ENCODE measurements around the gene ANKRD55. TPM values are rescaled to one million over a fixed set of nuclear protein-coding genes. Genes with fewer than 3 reads are reported as not detected.

Gene ANKRD55
- total RNA-seq, 1 donor from 2014 or later: 0.18 TPM

GRCh38 chr5:56185768-56186311 is 47.3 kb downstream of the ANKRD55 start:
- H3K27me3 Mint-ChIP-seq (ENCODE audit: low read depth): no peaks in the 10 kb centered on the region
- DNase-seq (ENCODE audit: low spot score in 2 of 2, unreplicated experiment in 2 of 2): no peak
- H3K4me1 Mint-ChIP-seq: no peaks in the 10 kb centered on the region
- TF ChIP-seq CTCF (IDR thresholded peaks at IDR 0.05; ENCODE audit: unreplicated experiment): no peak
- no peaks in the 10 kb centered on the region for H3K36me3 Mint-ChIP-seq
- H3K27ac Mint-ChIP-seq: no peak overlapping the region
- H3K9me3 Mint-ChIP-seq: peaks cover 17% of the 10 kb centered on the region
- no peak overlapping the region for H3K4me3 Mint-ChIP-seq

- TF ChIP-seq CTCF (IDR thresholded peaks at IDR 0.05; ENCODE audit: unreplicated experiment): no peak
- no peak overlapping the region for H3K4me3 Mint-ChIP-seq
- DNase-seq (ENCODE audit: low spot score in 2 of 2, unreplicated experiment in 2 of 2): no peak
- H3K36me3 Mint-ChIP-seq: no peaks in the 10 kb centered on the region
- H3K27me3 Mint-ChIP-seq (ENCODE audit: low read depth): no peaks in the 10 kb centered on the region
- H3K9me3 Mint-ChIP-seq: peaks cover 3% of the 10 kb centered on the region
- no peak overlapping the region for H3K27ac Mint-ChIP-seq
- no peaks in the 10 kb centered on the region for H3K4me1 Mint-ChIP-seq
Observed at GRCh38 chr5:56183506-56183905, 49.6 kb downstream of the ANKRD55 start.

- DNase-seq (ENCODE audit: low spot score in 2 of 2, unreplicated experiment in 2 of 2): no peak
- no peak for TF ChIP-seq CTCF (IDR thresholded peaks at IDR 0.05; ENCODE audit: unreplicated experiment)
- Mint-ChIP-seq H3K36me3 (no peaks in the 10 kb centered on the region), H3K4me3 (no peak overlapping the region), H3K27ac (no peak overlapping the region), H3K4me1 (peaks cover 6% of the 10 kb centered on the region), H3K27me3 (ENCODE audit: low read depth) (no peaks in the 10 kb centered on the region), H3K9me3 (no peaks in the 10 kb centered on the region)
Observed at GRCh38 chr5:56179442-56179841, 53.7 kb downstream of the ANKRD55 start.

GRCh38 chr5:56178823-56179222 is 54.3 kb downstream of the ANKRD55 start:
- no peak overlapping the region for H3K27ac Mint-ChIP-seq
- no peaks in the 10 kb centered on the region for H3K9me3 Mint-ChIP-seq
- H3K27me3 Mint-ChIP-seq (ENCODE audit: low read depth): no peaks in the 10 kb centered on the region
- H3K36me3 Mint-ChIP-seq: no peaks in the 10 kb centered on the region
- DNase-seq (ENCODE audit: low spot score in 2 of 2, unreplicated experiment in 2 of 2): no peak
- no peak overlapping the region for H3K4me3 Mint-ChIP-seq
- no peak for TF ChIP-seq CTCF (IDR thresholded peaks at IDR 0.05; ENCODE audit: unreplicated experiment)
- peaks cover 6% of the 10 kb centered on the region for H3K4me1 Mint-ChIP-seq

- Mint-ChIP-seq H3K4me3 (no peak overlapping the region), H3K9me3 (no peaks in the 10 kb centered on the region), H3K27me3 (ENCODE audit: low read depth) (no peaks in the 10 kb centered on the region), H3K27ac (no peak overlapping the region), H3K4me1 (peaks cover 10% of the 10 kb centered on the region), H3K36me3 (no peaks in the 10 kb centered on the region)
- TF ChIP-seq CTCF (IDR thresholded peaks at IDR 0.05; ENCODE audit: unreplicated experiment): no peak
- no peak for DNase-seq (ENCODE audit: low spot score in 2 of 2, unreplicated experiment in 2 of 2)
Observed at GRCh38 chr5:56176871-56177533, 56.1 kb downstream of the ANKRD55 start.

Data from mesothelial cell of epicardium (in vitro differentiated cells).